ENCODE data around the gene ZNF683.

- TF ChIP-seq CTCF (IDR thresholded peaks at IDR 0.05) (peak; percentile 64 to 85 (median 78)), POLR2A (IDR thresholded peaks at IDR 0.05) (no peak)
Observed at GRCh38 chr1:26363549-26364448, 8.8 kb downstream of the ZNF683 start.

Measured in tibial nerve (tissue), 3 donors.